Fibroblast of villous mesenchyme (primary cell): ENCODE data around the gene CD47. TPM values are rescaled to one million over a fixed set of nuclear protein-coding genes. Genes with fewer than 3 reads are reported as not detected.

ENCODE experiments used
- DNase-seq: peaks from one replicate; pipeline ENCODE4 v3.0.0-alpha.2; 2010; ENCODE audit warnings: low read depth
- H3K4me3 ChIP-seq: 2 replicates; pipeline ENCODE4 v1.5.1; 2011; ENCODE audit warnings: low read depth, mild to moderate bottlenecking, low read length
- total RNA-seq: library from RNA; depleted of rRNA; stranded (reverse); fragments of >200 nt; gene quantifications from 2 replicates; pipeline ENCODE4 v1.2.3, GENCODE V29; 2012
- TF ChIP-seq, protein P1 (sequence below): IDR thresholded peaks from 2 replicates; pipeline ENCODE4 v1.5.1; 2012; ENCODE audit warnings: low read depth, mild to moderate bottlenecking, low read length; ENCODE audit not compliant: insufficient read depth

CD47 gene
- total RNA-seq, 1 donor, result 76.4 TPM

- TF ChIP-seq, protein P1, sequence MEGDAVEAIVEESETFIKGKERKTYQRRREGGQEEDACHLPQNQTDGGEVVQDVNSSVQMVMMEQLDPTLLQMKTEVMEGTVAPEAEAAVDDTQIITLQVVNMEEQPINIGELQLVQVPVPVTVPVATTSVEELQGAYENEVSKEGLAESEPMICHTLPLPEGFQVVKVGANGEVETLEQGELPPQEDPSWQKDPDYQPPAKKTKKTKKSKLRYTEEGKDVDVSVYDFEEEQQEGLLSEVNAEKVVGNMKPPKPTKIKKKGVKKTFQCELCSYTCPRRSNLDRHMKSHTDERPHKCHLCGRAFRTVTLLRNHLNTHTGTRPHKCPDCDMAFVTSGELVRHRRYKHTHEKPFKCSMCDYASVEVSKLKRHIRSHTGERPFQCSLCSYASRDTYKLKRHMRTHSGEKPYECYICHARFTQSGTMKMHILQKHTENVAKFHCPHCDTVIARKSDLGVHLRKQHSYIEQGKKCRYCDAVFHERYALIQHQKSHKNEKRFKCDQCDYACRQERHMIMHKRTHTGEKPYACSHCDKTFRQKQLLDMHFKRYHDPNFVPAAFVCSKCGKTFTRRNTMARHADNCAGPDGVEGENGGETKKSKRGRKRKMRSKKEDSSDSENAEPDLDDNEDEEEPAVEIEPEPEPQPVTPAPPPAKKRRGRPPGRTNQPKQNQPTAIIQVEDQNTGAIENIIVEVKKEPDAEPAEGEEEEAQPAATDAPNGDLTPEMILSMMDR, result no peak
- peak; percentile 15 for DNase-seq
- H3K4me3 ChIP-seq, result no peak overlapping the region
These were observed 26.5 kb upstream of the CD47 start for GRCh38 chr3:108117241-108117775.

DNA sequence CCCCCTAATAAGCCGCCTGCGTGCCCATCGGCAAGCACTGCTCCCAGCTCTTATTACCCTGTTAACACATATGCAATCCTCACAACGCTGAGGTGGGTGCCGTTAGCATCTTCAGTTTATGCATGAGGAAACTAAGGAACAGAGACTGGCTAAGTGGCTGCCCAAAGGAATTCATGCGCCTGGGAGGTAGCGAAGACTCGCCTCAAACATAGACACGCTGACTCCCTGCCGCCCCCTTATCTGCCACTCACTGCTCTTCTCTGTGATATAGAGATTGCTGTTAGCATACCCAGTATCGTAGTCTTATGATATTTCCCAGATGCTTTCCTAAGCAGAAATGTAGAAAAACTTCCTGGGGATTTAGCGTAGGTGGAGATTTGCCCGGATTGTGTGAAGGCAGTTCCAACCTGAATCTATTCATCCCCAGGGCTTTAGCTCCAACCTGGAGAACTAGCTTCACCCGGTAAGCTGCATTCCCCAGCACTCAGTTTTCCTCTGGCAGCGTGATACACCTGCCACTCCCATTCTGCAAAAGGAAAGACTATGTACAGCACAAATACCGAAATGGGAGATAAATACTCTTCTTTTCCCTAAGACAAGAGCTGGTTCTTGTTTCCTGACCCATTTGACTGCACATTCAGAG lies 23.7 kb upstream of the CD47 start:
- no peak for DNase-seq
- no peak overlapping the region for H3K4me3 ChIP-seq
- TF ChIP-seq, protein P1, result no peak

GRCh38 chr3:108113975-108114374 lies 23.1 kb upstream of the CD47 start:
- TF ChIP-seq, protein P1, result no peak
- DNase-seq, result no peak
- H3K4me3 ChIP-seq, result no peak overlapping the region

GRCh38 chr3:108110934-108111333 lies 20.1 kb upstream of the CD47 start:
- DNase-seq, result no peak
- TF ChIP-seq, protein P1, result no peak
- no peak overlapping the region for H3K4me3 ChIP-seq

DNA sequence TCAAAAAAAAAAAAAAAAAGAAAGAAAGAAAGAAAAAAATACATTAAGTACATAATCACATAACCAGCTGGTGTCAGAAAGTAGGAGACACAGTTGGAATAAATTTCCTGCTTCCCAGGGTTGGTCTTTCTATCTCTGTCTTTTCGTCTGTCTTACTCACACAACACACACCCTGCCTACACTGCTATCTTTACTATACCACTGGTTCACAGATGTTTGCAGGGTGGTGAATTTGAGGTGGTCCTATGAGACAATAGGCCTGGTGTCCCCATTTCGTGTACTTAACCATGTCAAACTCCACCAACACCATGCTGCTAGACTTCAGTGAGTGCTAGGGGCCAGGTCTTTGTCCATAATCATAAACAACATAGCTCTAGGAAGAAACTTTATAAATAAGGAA lies 17.6 kb upstream of the CD47 start:
- TF ChIP-seq, protein P1, result no peak
- DNase-seq, result no peak
- no peak overlapping the region for H3K4me3 ChIP-seq

- no peak overlapping the region for H3K4me3 ChIP-seq
These were observed 15.6 kb upstream of the CD47 start for GRCh38 chr3:108106449-108106848.

More at GRCh38 chr3:108106449-108106848, 15.6 kb upstream of the CD47 start:
- TF ChIP-seq, protein P1, result no peak
- no peak for DNase-seq
